HL-60/S4 treated with retinoic acid at 250 ng/mL for 4 days and 3 days (cell line): Measurements from ENCODE around the gene OR51B5.
"Not testable (repeated sequence)": the region's sequence is repeated elsewhere in the genome, so short reads cannot be mapped to it uniquely, and the experiment has no call there.

Experiments used
- in situ Hi-C: fragments of 300-500 bp; cut with MboI; formaldehyde crosslinking; loops from 2 replicates; pipeline ENCODE4 v1.7.0; 2022; ENCODE audit warnings: low sequenced_read_pairs

Gene OR51B5, protein sequence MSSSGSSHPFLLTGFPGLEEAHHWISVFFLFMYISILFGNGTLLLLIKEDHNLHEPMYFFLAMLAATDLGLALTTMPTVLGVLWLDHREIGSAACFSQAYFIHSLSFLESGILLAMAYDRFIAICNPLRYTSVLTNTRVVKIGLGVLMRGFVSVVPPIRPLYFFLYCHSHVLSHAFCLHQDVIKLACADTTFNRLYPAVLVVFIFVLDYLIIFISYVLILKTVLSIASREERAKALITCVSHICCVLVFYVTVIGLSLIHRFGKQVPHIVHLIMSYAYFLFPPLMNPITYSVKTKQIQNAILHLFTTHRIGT

DNA sequence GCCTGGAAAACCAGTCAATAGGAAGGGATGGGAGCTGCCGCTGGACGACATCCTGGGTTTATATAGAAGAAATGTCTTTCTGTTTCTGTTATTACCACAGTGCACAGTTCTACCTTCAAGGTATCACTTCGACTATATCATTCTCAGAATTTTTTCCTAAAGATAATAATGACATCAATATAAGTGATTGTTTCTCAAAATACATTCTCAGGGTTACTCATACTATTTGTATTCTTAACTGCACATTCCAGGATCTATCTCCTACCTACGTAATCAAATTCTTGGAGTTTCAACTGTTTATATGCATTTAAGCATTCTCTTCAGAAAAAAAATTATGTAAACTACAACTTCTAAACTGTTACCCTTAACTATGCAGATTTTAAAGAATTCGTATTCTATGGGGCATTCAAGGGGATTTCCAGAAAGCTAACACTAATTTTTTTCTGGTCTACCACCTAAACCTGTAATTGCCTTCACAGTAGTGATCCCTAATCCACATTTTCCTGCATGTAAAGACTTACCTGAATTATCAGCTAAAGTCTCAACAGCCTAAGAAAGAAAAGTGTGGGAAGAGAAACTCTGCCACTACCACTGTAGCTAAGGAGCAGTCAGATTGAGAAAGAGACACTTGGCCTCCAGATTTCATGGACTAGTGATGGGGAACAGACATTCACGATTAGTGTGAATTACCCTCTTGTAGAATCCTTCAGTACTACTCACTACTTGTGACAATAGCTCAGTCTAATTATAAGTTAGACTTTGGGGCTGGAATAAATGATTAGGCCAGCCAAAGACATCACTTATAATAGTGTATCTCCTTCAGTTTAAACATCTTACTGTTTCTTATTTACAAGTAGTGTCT is at the start of gene OR51B5:
Gene OR51B5 (minus strand): TSS at position 51 of the 862 bp plus-strand sequence. CDS start 0 bp downstream, at position 51.
- in situ Hi-C loops, result no loop called here

DNA sequence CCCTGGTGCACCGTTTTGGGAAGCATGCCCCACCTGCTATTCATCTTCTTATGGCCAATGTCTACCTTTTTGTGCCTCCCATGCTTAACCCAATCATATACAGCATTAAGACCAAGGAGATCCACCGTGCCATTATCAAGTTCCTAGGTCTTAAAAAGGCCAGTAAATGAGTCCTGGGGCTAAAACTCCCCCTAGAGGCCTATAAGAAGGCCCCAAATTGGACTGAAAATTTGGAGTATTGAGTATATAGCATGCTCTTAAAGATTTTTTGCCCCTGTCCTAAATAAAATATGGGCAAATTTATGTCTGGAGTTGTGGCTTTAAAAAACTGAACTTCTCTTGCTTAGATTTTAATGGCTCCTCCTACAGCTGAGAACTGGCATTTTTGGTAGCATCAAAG is 46.9 kb upstream of the OR51B5 start:
- in situ Hi-C loops, result no loop called here

DNA sequence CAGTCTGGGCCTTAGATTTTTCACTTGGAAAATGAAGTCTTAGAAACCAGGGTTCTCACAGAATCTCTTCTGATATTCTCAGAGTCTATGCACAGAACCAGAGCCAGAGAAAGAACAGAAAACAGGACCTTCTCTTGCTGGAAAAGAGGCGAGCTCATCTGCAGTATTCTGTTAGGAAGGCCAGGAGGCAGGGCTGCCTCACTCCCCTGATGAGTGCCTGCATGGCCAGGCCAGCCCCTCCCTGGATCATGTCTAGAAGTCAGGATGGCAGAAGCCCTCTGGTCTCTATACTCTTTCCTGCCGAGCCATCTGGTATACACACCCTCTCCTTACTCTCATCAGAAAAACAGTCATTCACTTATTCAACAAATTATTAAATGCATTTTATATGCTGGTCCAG is 41.0 kb upstream of the OR51B5 start:
- in situ Hi-C loops, result no loop called here

DNA sequence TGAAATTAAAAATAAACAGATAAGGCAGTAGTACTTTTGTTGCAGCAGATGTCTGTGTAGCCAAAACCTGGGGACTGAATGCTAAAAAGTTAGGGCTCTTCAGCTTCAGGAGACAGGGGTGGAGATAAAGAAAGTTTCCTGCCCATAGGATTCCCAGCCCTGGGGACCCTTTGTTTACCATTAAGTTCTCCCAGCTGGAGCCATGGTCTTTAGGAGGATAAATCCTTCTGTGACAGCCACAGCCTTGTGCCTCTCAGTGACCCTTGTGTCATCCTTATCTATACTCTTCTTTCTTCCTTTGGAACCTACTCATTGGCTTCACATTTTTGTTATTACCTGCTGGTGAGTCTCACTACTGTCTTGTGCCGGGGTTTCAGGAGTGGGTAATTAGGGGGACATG is 40.3 kb upstream of the OR51B5 start, which contains the start of gene OR51M1:
Gene OR51M1 (plus strand): TSS at position 237 of the 400 bp plus-strand sequence. CDS start 5,587 bp downstream, outside the sequence.
- in situ Hi-C loops, result no loop called here

DNA sequence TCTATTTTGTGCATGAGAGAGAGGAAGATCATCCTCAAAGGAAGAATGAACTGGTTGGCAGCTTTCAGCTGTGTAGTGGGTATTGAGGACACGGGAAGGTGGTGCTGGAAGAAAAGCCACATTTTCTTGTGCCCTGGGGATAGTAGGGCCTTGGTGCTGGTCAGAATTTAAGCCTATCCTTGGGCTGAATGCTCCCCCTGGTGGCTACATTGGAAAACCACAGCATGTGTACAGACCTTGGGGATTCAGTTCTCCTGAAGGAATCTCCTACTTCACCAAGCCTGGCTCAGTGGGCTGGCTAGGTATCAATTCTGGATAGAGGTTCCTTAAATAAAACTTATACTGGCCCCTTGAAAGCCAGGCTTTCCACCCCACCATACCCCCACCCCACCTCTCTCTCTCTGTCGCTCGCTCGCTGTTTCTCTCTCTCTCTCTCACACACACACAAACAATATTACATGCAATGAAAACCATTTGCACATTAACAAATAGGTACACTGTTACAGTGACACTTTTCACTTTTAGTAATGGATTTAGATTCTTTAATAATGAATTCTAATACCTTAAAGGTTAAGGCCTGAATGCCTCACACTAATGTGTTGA is 37.5 kb upstream of the OR51B5 start:
- in situ Hi-C loops, result no loop called here

DNA sequence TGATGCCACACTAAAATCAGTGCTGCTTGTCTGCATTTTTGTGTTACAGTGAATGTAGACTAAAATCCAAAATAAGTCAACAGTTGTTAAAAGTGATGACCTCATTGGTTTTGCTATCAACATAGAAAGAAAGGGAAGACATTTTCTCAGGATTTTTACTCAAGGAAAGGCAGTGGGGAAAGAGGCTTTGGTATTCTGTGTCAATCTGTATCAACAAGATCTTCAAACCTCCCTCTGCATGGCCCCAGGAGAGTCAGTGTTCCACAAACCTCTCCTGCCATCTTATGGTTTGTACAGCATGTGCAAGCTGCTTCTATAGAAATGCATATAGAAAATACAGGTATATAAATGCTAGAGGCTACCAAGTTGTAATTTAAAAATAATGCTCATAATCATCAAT is 26.5 kb upstream of the OR51B5 start:
- in situ Hi-C loops, result no loop called here

DNA sequence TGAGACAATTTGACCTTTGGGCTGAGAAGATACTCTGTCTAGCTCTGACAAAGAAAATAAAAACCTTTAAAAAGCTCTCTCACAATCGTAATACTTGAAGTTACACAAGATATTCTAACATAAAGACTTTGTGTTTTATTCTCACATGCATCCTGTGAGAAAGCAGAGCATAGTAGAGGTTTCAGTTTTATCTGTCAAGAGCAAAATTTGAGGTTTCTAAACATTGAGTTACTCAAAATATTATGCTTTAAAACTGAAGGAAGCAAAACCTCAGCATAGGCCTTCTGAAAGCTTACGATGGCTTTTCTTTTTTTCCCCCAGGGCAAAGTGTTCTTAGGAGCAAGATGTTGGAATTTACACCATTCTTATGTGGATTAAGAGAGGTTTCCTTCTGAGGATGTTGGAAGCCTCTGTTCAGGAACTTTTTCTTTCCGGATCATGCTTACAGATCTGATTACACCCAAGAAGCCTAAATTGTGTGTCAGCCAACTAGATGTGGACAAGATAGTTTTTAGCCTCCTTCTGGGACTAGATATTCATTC is 25.2 kb upstream of the OR51B5 start:
- in situ Hi-C loops, result no loop called here

DNA sequence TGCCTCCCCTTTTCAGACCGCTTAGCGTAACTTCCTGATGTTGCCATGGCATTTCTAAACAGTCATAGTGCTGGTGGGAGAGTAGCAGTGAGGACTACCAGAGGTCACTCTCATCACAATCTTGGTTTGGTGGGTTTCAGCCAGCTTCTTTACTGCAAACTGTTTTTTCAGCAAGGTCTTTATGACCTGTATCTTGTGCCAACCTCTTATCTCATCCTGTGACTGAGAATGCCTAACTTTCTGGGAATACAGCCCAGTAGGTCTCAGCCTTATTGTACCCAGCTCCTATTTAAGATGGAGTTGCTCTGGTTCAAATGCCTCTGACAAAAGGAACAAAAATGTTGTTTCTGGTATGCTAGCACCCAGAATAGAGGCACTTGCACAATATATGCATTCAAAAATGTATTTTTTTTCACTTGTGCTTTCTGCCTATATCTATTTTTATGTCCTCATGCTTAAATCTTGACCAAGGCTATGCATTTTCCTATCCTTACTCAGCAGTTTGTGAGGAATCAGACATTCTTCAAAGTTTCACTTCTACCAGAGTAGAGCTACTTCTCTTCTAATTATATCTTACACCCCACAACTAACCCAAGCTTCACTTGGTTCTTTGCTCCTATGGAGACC is 24.2 kb upstream of the OR51B5 start:
- in situ Hi-C loops, result no loop called here

DNA sequence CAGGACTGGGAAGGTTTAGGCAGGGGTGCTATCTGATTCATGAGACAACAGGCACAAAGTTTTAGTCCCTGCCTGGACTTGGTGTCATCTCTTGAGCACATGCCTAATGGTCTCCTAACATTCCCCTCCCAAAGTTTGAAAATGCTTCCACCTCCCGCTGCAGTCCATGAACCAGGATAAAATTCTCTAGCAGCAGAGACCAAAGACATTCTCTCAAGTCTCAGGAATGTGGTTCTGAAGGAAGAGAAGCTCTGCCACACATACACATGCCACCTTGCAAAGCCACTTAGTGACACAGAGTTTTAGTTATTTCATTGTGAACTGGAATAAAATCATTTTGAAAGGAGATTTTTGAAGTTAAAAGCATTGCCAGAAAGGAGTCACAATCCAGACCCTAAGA is 23.5 kb upstream of the OR51B5 start:
- in situ Hi-C loops, result no loop called here

DNA sequence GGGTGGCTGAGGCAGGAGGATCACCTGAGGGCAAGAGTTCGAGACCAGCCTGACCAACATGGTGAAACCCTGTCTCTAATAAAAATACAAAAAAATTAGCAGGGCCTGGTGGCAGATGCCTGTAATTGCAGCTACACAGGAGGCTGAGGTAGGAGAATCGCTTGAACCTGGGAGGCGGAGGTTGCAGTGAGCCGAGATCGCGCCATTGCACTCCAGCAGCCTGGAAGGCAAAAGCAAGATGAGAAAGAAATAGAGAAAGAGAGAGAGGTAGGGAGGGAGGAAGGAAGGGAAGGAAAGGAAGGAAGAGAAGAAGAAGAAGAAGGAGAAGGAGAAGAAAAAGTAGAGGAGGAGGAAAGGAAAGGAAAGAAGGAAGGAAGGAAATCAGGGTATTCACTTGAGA is 23.0 kb upstream of the OR51B5 start:
- in situ Hi-C loops, result not testable (repeated sequence)

DNA sequence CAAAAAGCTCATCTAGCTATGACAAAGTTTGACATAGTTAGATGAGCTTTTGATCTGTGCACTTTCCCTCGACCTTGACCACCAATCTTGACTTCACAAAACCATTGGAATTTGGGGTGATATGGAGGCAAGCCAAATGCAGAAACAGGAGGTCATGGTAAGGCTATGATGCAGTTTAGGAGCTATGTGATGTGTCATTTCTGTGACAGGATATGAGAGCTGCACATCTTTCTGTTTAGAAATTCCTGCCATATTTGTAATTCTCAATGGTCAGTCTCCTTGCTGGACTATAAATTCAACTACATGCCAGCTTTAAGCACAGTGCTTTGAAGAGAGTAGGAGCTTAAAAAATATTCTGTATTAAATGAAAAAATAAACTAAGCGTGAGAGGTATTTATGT is 20.9 kb upstream of the OR51B5 start:
- in situ Hi-C loops, result no loop called here

DNA sequence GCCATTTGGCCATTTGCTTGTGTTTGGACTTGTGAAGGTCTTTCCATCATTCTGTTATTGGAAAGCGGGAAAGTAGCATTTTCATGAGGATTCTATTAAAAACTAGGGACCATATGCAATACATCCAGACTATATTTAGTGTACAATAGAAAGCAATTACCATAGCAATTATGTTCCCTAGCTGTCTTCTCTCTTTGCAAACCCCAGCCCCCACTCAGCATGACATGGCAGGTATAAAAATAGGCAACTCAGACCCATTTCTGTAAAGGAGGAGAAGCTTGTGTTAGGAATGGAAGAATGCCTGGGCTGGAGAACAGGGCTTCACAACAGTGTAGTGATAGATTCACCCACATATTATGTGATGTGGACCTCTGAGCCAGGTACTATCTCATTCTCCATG is 20.4 kb upstream of the OR51B5 start:
- in situ Hi-C loops, result no loop called here

DNA sequence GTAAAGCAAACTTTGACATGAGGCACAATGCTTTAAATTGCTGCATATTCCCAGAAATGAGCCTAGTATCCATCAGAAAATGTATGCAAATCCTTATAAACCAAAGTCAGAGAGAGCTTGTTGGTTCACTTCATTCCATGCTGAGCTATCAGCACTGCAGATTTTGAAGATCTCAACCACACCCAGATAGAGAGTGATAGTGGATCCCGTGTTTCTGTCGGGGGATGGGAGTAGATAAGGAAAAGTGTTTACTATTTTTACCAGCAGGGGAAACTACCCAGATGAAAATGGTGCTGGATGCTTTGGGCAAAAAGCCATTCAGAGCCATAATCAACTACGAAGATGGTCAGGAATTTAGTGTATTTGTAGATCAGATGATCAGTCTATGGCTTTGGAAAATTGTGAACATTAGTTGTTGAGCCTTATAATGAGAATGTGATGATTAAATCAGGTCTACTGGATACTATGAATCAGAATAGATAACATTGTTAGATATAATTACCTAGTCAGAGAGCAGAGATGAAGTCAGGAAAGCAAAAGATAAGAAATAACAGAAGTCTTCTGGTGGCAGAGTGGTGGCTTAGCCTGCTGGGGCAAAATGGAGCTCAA is 18.8 kb upstream of the OR51B5 start:
- in situ Hi-C loops, result no loop called here

DNA sequence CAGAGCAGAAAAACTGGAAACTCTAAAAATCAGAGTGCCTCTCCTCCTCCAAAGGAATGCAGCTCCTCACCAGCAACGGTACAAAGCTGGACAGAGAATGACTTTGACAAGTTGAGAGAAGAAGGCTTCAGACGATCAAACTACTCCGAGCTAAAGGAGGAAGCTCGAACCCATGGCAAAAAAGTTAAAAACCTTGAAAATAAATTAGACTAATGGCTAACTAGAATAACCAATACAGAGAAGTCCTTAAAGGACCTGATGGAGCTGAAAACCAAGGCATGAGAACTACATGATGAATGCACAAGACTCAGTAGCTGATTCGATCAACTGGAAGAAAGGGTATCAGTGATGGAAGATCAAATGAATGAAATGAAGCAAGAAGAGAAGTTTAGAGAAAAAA is 12.7 kb upstream of the OR51B5 start:
- in situ Hi-C loops, result not testable (repeated sequence)

DNA sequence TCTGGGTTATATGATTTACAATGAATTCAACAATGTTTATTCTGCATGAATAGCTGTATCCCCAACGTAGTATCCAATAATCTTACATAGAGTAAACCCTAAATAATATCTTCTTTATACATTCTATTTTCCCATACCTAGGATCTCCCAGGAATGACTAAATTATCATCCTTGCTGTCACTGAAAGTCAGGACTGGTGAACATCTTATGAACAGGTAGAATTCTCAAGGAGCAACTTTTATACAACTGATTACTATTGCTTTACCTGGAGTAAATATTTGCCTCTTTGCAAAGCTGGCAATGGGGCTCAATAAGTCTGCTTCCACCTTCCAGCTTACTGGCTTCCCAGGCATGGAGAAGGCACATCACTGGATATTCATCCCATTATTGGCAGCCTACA is 7.9 kb upstream of the OR51B5 start, which contains the start of gene OR51B6:
Gene OR51B6 (plus strand): TSS at position 301 of the 400 bp plus-strand sequence. CDS start 0 bp downstream, at position 301.
- in situ Hi-C loops, result no loop called here

DNA sequence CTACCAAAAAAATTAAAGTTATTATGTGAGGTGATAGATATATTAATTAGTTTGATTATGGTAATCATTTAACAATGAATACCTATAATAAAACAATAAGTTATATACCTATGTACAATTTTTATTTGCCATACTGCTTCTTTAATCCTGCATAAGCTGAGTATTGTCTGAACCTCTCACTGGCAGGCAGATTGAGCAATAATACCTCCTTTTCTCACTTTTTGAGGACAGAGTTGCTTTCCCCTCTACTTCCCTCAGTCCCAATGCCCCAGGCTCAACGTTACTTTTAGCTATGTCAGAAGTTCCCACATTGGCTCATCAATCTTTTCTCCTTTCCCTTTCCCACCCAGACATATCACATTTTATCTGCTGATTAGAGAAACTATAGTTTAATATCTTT is 6.2 kb upstream of the OR51B5 start:
- in situ Hi-C loops, result no loop called here

DNA sequence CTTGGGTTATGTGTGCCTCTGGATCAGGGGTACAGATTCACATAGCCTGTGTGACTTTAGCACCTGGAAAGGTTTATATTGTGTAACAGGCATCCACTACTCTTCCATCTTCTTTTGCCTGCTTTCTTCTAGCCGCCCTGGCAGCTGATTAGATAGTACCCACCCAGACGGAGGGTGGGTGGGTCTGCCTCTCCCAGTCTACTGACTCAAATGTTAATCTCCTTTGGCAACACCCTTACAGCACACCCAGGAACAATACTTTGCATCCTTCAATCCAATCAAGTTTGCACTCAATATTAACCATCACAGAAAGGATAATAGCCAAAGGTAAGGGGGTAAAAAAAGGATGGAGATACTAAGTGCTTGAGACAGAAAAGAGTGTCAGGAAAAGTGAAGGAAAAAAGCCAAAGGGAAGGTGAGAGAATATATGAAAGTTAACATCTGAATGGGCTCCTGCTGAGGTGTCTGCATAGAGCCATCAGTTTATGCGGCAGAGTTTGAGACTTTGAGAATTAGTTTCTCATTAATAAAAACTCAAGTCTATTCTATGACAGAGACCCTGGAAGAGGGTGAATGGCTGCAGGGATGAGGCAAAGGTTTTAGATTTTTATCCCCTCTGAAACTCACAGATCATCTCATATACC is 5.3 kb upstream of the OR51B5 start:
- in situ Hi-C loops, result no loop called here

DNA sequence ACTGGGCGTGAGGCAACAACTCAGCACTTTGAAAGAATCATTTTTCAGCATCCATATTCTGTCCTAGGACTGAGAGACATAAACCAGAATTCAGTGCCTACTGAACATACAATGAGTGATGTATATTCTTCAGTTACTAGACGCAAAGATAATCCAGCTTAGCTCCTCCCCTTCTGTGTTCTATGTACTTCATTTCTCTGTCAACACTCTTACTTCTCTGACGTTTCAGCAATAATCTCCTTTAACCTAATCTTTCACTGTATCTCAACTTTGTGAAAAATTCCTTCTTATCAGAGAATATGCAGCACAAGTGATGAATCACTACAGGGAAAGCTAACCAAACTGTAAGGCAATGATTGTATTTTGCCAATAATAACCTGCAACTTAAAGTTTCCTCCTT is 2.5 kb upstream of the OR51B5 start:
- in situ Hi-C loops, result no loop called here

DNA sequence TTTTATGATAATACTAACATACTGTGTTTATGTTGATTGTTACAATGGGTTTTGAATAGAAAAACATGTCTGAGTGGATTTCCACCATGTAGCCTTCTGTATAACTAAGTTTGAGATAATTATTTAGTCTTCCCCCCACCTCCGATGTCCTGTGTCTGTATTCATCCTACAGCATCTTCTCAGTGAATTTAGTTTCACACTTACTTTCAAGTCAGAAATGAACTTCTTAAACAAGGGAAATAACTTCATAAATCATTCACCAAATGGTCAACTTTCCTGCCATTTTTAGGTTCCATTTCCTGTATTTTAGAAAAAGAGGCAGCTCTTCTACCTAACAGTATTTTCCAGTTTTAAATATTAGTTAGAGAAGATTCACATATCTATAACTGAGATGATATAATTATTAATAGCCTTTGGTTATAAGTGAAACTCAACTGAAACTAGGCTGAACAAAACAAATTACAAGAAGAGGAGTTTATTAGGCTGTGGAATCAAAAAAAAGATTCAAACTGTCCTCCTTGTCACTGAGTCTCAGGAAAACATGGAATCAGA is 3.5 kb downstream of the OR51B5 start:
- in situ Hi-C loops, result no loop called here

DNA sequence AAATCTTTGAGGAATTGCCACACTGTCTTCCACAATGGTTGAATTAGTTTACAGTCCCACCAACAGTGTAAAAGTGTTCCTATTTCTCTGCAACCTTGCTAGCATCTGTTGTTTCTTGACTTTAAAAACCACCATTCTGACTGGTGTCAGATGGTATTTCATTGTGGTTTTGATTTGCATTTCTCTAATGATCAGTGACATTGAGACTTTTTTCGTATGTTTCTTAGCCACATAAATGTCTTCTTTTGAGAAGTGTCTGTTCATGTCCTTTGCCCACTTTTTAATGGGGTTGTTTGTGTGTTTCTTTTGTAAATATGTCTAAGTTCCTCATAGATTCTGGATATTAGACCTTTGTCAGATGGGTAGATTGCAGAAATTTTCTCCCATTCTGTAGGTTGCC is 6.1 kb downstream of the OR51B5 start:
- in situ Hi-C loops, result not testable (repeated sequence)
